Thyroid gland (tissue), 4 donors: Measurements from ENCODE around the gene SP140.

Source experiments
- POLR2A ChIP-seq, 2 donors: fragments of 450-650 bp; IDR thresholded peaks; one replicate each; pipeline ENCODE4 v1.6.1; 2017; ENCODE audit warnings: antibody characterized with exemption in 2 of 2, mild to moderate bottlenecking in 2 of 2, moderate library complexity in 1 of 2
- TF ChIP-seq, protein P1 (sequence below), 6 experiments: fragments of 200-600 bp in 3 of 6; fragments of 450-650 bp in 3 of 6; sonication (generic) in 3 of 6; IDR thresholded peaks; one replicate each; pipeline ENCODE4 v1.5.1; 2016 to 2019; ENCODE audit warnings: antibody characterized with exemption in 6 of 6, mild to moderate bottlenecking in 2 of 6, inconsistent platforms in 1 of 6, moderate library complexity in 1 of 6

DNA sequence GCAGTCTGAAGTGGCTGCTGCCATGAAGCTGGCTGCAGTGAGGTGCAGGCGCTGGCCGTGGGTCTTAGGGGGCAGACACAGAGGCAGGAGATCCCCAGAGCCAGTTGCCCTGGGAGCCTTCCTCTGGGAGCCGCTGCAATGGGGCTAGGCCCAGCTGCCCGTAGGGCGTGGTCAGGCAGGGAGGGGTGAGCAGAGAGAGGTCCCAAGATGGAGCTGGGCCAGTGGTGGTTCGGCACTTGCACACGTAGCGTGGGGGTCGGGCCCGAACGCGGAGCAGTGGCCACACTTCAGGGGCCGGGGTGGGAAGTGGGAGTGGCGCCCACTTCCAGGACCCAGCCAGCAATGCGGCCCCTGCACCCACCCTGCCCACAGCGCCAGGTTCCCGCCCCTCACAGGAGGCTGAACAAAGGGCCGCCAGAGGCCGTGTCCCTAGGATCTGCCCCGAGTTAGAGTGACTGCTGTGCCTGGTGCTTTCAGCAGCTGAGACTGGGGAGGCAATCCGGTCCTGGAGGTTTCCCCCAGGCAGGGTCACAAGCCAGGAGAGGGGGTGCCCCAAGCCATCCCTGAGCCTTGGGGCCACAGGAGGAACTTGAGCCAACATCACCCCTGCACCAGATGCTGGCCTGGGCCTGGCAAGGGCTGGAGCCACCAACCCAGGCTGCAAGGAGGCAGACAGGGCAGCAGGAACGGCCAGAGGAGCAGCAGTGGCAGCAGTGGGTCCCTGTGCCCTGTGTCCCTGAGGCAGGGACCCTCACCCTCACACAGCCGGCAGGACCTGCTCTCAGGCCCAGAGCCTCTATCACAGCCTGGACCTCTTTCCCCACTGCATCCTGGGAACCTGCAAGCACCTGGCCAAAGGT is 80.1 kb downstream of the SP140 start:
- TF ChIP-seq, protein P1, sequence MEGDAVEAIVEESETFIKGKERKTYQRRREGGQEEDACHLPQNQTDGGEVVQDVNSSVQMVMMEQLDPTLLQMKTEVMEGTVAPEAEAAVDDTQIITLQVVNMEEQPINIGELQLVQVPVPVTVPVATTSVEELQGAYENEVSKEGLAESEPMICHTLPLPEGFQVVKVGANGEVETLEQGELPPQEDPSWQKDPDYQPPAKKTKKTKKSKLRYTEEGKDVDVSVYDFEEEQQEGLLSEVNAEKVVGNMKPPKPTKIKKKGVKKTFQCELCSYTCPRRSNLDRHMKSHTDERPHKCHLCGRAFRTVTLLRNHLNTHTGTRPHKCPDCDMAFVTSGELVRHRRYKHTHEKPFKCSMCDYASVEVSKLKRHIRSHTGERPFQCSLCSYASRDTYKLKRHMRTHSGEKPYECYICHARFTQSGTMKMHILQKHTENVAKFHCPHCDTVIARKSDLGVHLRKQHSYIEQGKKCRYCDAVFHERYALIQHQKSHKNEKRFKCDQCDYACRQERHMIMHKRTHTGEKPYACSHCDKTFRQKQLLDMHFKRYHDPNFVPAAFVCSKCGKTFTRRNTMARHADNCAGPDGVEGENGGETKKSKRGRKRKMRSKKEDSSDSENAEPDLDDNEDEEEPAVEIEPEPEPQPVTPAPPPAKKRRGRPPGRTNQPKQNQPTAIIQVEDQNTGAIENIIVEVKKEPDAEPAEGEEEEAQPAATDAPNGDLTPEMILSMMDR (IDR thresholded peaks at IDR 0.05) = no peak
- no peak for TF ChIP-seq POLR2A (IDR thresholded peaks at IDR 0.05)
